SK-N-SH (cell line): ENCODE measurements around the gene NSD2. TPM values are rescaled to one million over a fixed set of nuclear protein-coding genes. Genes with fewer than 3 reads are reported as not detected.

Experiments
- CTCF ChIA-PET: fragments of 300-600, 350-600 bp; formaldehyde crosslinking; extraction: SDS; loops from one replicate; lab custom pipeline; 2021; lab: Yijun Ruan, JAX
- POLR2A ChIA-PET: fragments of 350-600 bp; sonication (Branson Sonifier 250); formaldehyde crosslinking; extraction: SDS; loops from one replicate; lab custom pipeline; 2020; ENCODE audit warnings: antibody characterized with exemption, inconsistent platforms; lab: Yijun Ruan, JAX
- DNase-seq: peaks from one replicate; pipeline ENCODE4 v3.0.0; 2012
- H2AFZ ChIP-seq: fragments of 200-600 bp; sonication (generic); 2 replicates; pipeline ENCODE4 v1.8.1; 2016; ENCODE audit warnings: antibody characterized with exemption, mild to moderate bottlenecking, low read depth
- H3F3A ChIP-seq: fragments of 200-600 bp; sonication (generic); replicated peaks from 2 replicates; pipeline ENCODE3; 2016; ENCODE audit warnings: antibody characterized with exemption, mild to moderate bottlenecking; ENCODE audit not compliant: insufficient read depth
- H3K27ac ChIP-seq, 2 experiments: fragments of 200-500 bp in 1 of 2; fragments of 200-600 bp in 1 of 2; sonication (Bioruptor generic) in 1 of 2; sonication (generic), shearing (Covaris generic) in 1 of 2; 2 replicates each; pipeline versions ENCODE4 v1.5.1 to v1.6.1; 2014 to 2016; ENCODE audit warnings: low read depth in 2 of 2, inconsistent platforms in 1 of 2, low read length in 1 of 2, mild to moderate bottlenecking in 1 of 2, mixed read lengths in 1 of 2
- H3K27me3 ChIP-seq: fragments of 200-600 bp; sonication (generic), shearing (Covaris generic); 2 replicates; pipeline ENCODE4 v1.6.1; 2016; ENCODE audit warnings: mixed run types; ENCODE audit not compliant: insufficient read depth
- H3K36me3 ChIP-seq, 2 experiments: fragments of 200-500 bp in 1 of 2; fragments of 200-600 bp in 1 of 2; sonication (Bioruptor generic) in 1 of 2; sonication (generic) in 1 of 2; replicated peaks in 1 of 2; 2 replicates each; pipeline versions ENCODE3 to v1.5.1; 2014 to 2016; ENCODE audit warnings: low read length in 1 of 2, mild to moderate bottlenecking in 1 of 2; ENCODE audit not compliant: insufficient read depth in 2 of 2, control insufficient read depth in 1 of 2
- H3K4me1 ChIP-seq, 2 experiments: fragments of 200-500 bp in 1 of 2; fragments of 200-600 bp in 1 of 2; sonication (Bioruptor generic) in 1 of 2; sonication (generic), shearing (Covaris generic) in 1 of 2; 2 replicates each; pipeline versions ENCODE4 v1.5.1 to v1.6.1; 2014 to 2016; ENCODE audit warnings: low read depth in 1 of 2, low read length in 1 of 2, mixed run types in 1 of 2; ENCODE audit not compliant: insufficient read depth in 2 of 2, control insufficient read depth in 1 of 2
- H3K4me2 ChIP-seq: fragments of 200-600 bp; sonication (generic), shearing (Covaris generic); 2 replicates; pipeline ENCODE4 v1.6.1; 2017; ENCODE audit warnings: mixed run types
- H3K4me3 ChIP-seq, 2 experiments: fragments of 200-500 bp in 1 of 2; fragments of 200-600 bp in 1 of 2; sonication (Bioruptor generic) in 1 of 2; sonication (generic), shearing (Covaris generic) in 1 of 2; 2 replicates each; pipeline versions ENCODE4 v1.5.1 to v1.8.1; 2014 to 2016; ENCODE audit warnings: low read depth in 2 of 2, inconsistent platforms in 1 of 2, low read length in 1 of 2, mild to moderate bottlenecking in 1 of 2, mixed read lengths in 1 of 2, moderate library complexity in 1 of 2
- H3K79me2 ChIP-seq: fragments of 200-600 bp; sonication (generic); 2 replicates; pipeline ENCODE4 v1.8.1; 2017; ENCODE audit warnings: mild to moderate bottlenecking; ENCODE audit not compliant: insufficient read depth
- H3K9ac ChIP-seq: fragments of 200-600 bp; sonication (generic); 2 replicates; pipeline ENCODE4 v1.6.1; 2017; ENCODE audit warnings: mixed run types
- H3K9me2 ChIP-seq: fragments of 200-600 bp; sonication (generic); 2 replicates; pipeline ENCODE4 v1.6.1; 2017; ENCODE audit warnings: mixed run types
- H3K9me3 ChIP-seq: fragments of 200-600 bp; sonication (generic); 2 replicates; pipeline ENCODE4 v1.6.1; 2017; ENCODE audit warnings: mixed run types, mild to moderate bottlenecking, moderate library complexity
- H4K20me1 ChIP-seq: fragments of 200-600 bp; sonication (generic); 2 replicates; pipeline ENCODE4 v1.6.1; 2017; ENCODE audit warnings: mild to moderate bottlenecking, mixed run types; ENCODE audit not compliant: insufficient read depth
- CHD2 ChIP-seq: fragments of 150-350 bp; IDR thresholded peaks from 2 replicates; pipeline ENCODE4 v1.6.1; 2018; ENCODE audit warnings: low read length; ENCODE audit not compliant: partially characterized antibody
- EP300 ChIP-seq, 2 experiments: IDR thresholded peaks; 2 replicates each; pipeline versions ENCODE4 v1.4.0 to v1.6.1; 2012; ENCODE audit warnings: borderline replicate concordance in 1 of 2, low read depth in 1 of 2, low read length in 1 of 2
- EZH2phosphoT487 ChIP-seq: fragments of 200-600 bp; sonication (generic); IDR thresholded peaks from 2 replicates; pipeline ENCODE4 v1.6.1; 2017; ENCODE audit warnings: low read depth, mixed run types, mild to moderate bottlenecking, antibody characterized with exemption, moderate library complexity, borderline replicate concordance
- FOSL2 ChIP-seq: IDR thresholded peaks from 2 replicates; pipeline ENCODE4 v1.4.0; 2012; ENCODE audit warnings: low read depth, mild to moderate bottlenecking, moderate library complexity, borderline replicate concordance
- FOXJ3 ChIP-seq: sonication (generic); formaldehyde crosslinking; IDR thresholded peaks from 2 replicates; pipeline ENCODE4 v1.5.1; 2020; ENCODE audit warnings: mild to moderate bottlenecking, missing genetic modification reagents
- GABPA ChIP-seq: IDR thresholded peaks from 2 replicates; pipeline ENCODE4 v1.4.0; 2012; ENCODE audit warnings: low read depth, mild to moderate bottlenecking
- GATA2 ChIP-seq: sonication (generic); formaldehyde crosslinking; IDR thresholded peaks from 2 replicates; pipeline ENCODE4 v1.5.0; 2020; ENCODE audit warnings: mild to moderate bottlenecking, missing genetic modification reagents
- MXI1 ChIP-seq: IDR thresholded peaks from 2 replicates; pipeline ENCODE4 v1.6.1; 2012; ENCODE audit warnings: mild to moderate bottlenecking, low read depth, low read length, improper control_type of control experiment
- NFIC ChIP-seq: IDR thresholded peaks from 2 replicates; pipeline ENCODE4 v1.4.0; 2012; ENCODE audit warnings: borderline replicate concordance
- NRF1 ChIP-seq: IDR thresholded peaks from 2 replicates; pipeline ENCODE4 v1.6.1; 2012; ENCODE audit warnings: low read depth, mild to moderate bottlenecking, low read length
- RAD21 ChIP-seq: IDR thresholded peaks from 2 replicates; pipeline ENCODE4 v1.6.1; 2012; ENCODE audit warnings: mild to moderate bottlenecking, low read length
- RCOR1 ChIP-seq: fragments of 150-350 bp; IDR thresholded peaks from 2 replicates; pipeline ENCODE4 v1.6.1; 2017; ENCODE audit warnings: antibody characterized with exemption, low read length
- REST ChIP-seq: IDR thresholded peaks from 2 replicates; pipeline ENCODE4 v1.6.1; 2012; ENCODE audit warnings: mild to moderate bottlenecking, low read depth, low read length, moderate library complexity
- RFX5 ChIP-seq: IDR thresholded peaks from 2 replicates; pipeline ENCODE4 v1.6.1; 2012; ENCODE audit warnings: mild to moderate bottlenecking, improper control_type of control experiment, low read length
- SMC3 ChIP-seq: IDR thresholded peaks from 2 replicates; pipeline ENCODE4 v1.6.1; 2012; ENCODE audit warnings: low read depth, low read length, improper control_type of control experiment
- TCF12 ChIP-seq: IDR thresholded peaks from 2 replicates; pipeline ENCODE4 v1.4.0; 2012
- YY1 ChIP-seq: IDR thresholded peaks from 2 replicates; pipeline ENCODE4 v1.4.0; 2012; ENCODE audit warnings: low read depth, mild to moderate bottlenecking
- ZBTB33 ChIP-seq: IDR thresholded peaks from 2 replicates; pipeline ENCODE4 v1.4.0; 2012; ENCODE audit warnings: low read depth, borderline replicate concordance
- WGBS: methylation state at CpG from one replicate; pipeline ENCODE4 v1.1.6; 2017; ENCODE audit warnings: low lambda C conversion rate; 5-methylcytosine and 5-hydroxymethylcytosine counted together
- polyA plus RNA-seq, 3 experiments: library from polyadenylated mRNA; depleted of rRNA; stranded (reverse); fragments of >200 nt; gene quantifications; 2 replicates each; pipeline ENCODE4 v1.2.3, GENCODE V29; 2012

The NSD2 gene
- polyA plus RNA-seq, 1 of the 3 experiments (the other 2 are of a cell fraction) = 34.2 TPM

- no peaks in the 10 kb centered on the region for H3K9me3 ChIP-seq
- no peak overlapping the region for H3K27ac ChIP-seq
- no peak overlapping the region for H3K4me3 ChIP-seq
- H3K4me2 ChIP-seq = no peak overlapping the region
- H3K79me2 ChIP-seq = peaks cover 100% of the 10 kb centered on the region
- H3F3A ChIP-seq = peaks cover 18% of the 10 kb centered on the region
- 88% methylated on average over 4 of the region's 8 CpGs for WGBS
- TF ChIP-seq MXI1 = no peak
- no peak for TF ChIP-seq NFIC
- TF ChIP-seq YY1 = no peak
- no peak for TF ChIP-seq FOXJ3 (CRISPR knock-in tag)
- no peak for TF ChIP-seq CHD2
- TF ChIP-seq RFX5 = no peak
- no peak for TF ChIP-seq GATA2 (CRISPR knock-in tag)
- no peak for TF ChIP-seq RAD21
- no peak for TF ChIP-seq ZBTB33
- TF ChIP-seq SMC3 = no peak
- TF ChIP-seq GABPA = no peak
- TF ChIP-seq NRF1 = no peak
- no peak for TF ChIP-seq FOSL2
- TF ChIP-seq EP300 (IDR thresholded peaks at IDR 0.05; ENCODE audit: borderline replicate concordance in 1 of 2, low read depth in 1 of 2, low read length in 1 of 2) = no peak
- TF ChIP-seq RCOR1 = no peak
- no peak for TF ChIP-seq TCF12
- TF ChIP-seq EZH2phosphoT487 = no peak
- no peak for TF ChIP-seq REST
- no peak for DNase-seq
- no peak overlapping the region for H2AFZ ChIP-seq
- H3K9ac ChIP-seq = no peak overlapping the region
- POLR2A ChIA-PET = no interaction called here
- H3K4me1 ChIP-seq = peaks cover 0 to 7% of the 10 kb centered on the region in 2 experiments; a peak in 1 of 4 replicates
- CTCF ChIA-PET = interaction anchor here (1.1 to 9.0 kb wide), 3 partner anchors 11 to 39 kb away, joined by 4 to 104 read pairs (median 5); no protein-coding TSS in a partner anchor
- no peaks in the 10 kb centered on the region for H3K27me3 ChIP-seq
- peaks cover 10 to 17% of the 10 kb centered on the region in 2 experiments for H3K36me3 ChIP-seq
- H3K9me2 ChIP-seq = no peaks in the 10 kb centered on the region
- H4K20me1 ChIP-seq = peaks cover 87% of the 10 kb centered on the region
Observed at GRCh38 chr4:1895971-1896657, 24.9 kb downstream of the NSD2 start.
